Measurements from ENCODE around the gene METTL18.

METTL18 gene

GRCh38 chr1:169797281-169797680 lies 2.6 kb upstream of the METTL18 start:
- no peaks in the 10 kb centered on the region for H3K27me3 ChIP-seq (ENCODE audit: insufficient read depth, low read length)
- no peak overlapping the region for H4K91ac ChIP-seq (ENCODE audit: low read depth, low read length)
- no peak overlapping the region for H4K8ac ChIP-seq (ENCODE audit: low read depth, low read length)
- no peak overlapping the region for H3K4me2 ChIP-seq (ENCODE audit: low read length)
- peaks cover 12% of the 10 kb centered on the region for H3K79me1 ChIP-seq (ENCODE audit: low read length)
- H3K27ac ChIP-seq (ENCODE audit: low read depth, low read length) = no peak overlapping the region
- H3K4me1 ChIP-seq (ENCODE audit: control insufficient read depth in 1 of 2, insufficient read depth in 2 of 2, low read length in 2 of 2) = peaks cover 0 to 3% of the 10 kb centered on the region in 2 experiments
- no peaks in the 10 kb centered on the region for H3K9me3 ChIP-seq (ENCODE audit: insufficient read depth, low read depth, low read length)
- H3K79me2 ChIP-seq (ENCODE audit: control insufficient read depth, insufficient read depth, low read length, poor library complexity) = peaks cover 9% of the 10 kb centered on the region
- H2AK5ac ChIP-seq (ENCODE audit: low read length) = no peak overlapping the region
- no peak overlapping the region for H2AFZ ChIP-seq (ENCODE audit: insufficient read depth, low read length, poor library complexity)
- no peak overlapping the region for H2BK5ac ChIP-seq (ENCODE audit: low read depth, low read length, poor library complexity)
- WGBS (ENCODE audit: extremely low coverage, insufficient coverage, insufficient read length) = 100% methylated on average over 1 of the region's 5 CpGs
- H3K4ac ChIP-seq (ENCODE audit: low read depth, low read length) = no peak overlapping the region
- H3K23ac ChIP-seq (ENCODE audit: low read length) = no peak overlapping the region
- no peak overlapping the region for H3K14ac ChIP-seq (ENCODE audit: low read length)
- H2BK12ac ChIP-seq (ENCODE audit: low read length) = no peak overlapping the region
- no peak overlapping the region for H3K4me3 ChIP-seq (ENCODE audit: low read depth, low read length)
- H3K36me3 ChIP-seq (ENCODE audit: control insufficient read depth in 1 of 2, insufficient read depth in 2 of 2, low read length in 2 of 2) = peaks cover 4 to 10% of the 10 kb centered on the region in 2 experiments
- no peak overlapping the region for H2BK120ac ChIP-seq (ENCODE audit: insufficient read depth, low read length, poor library complexity)
- no peak for DNase-seq
- no peak overlapping the region for H3K18ac ChIP-seq (ENCODE audit: low read length)
- no peak overlapping the region for H4K12ac ChIP-seq (ENCODE audit: low read depth, low read length)
- H3K9ac ChIP-seq (ENCODE audit: low read length) = no peak overlapping the region

GRCh38 chr1:169796274-169796810 lies 1.6 kb upstream of the METTL18 start:
- no peak overlapping the region for H4K12ac ChIP-seq (ENCODE audit: low read depth, low read length)
- no peak overlapping the region for H2AK5ac ChIP-seq (ENCODE audit: low read length)
- no peak overlapping the region for H3K9ac ChIP-seq (ENCODE audit: low read length)
- H3K27ac ChIP-seq (ENCODE audit: low read depth, low read length) = no peak overlapping the region
- peaks cover 4 to 10% of the 10 kb centered on the region in 2 experiments for H3K36me3 ChIP-seq (ENCODE audit: control insufficient read depth in 1 of 2, insufficient read depth in 2 of 2, low read length in 2 of 2)
- H3K4me1 ChIP-seq (ENCODE audit: control insufficient read depth in 1 of 2, insufficient read depth in 2 of 2, low read length in 2 of 2) = peaks cover 0 to 3% of the 10 kb centered on the region in 2 experiments
- H3K18ac ChIP-seq (ENCODE audit: low read length) = no peak overlapping the region
- no peak overlapping the region for H2BK120ac ChIP-seq (ENCODE audit: insufficient read depth, low read length, poor library complexity)
- H2AFZ ChIP-seq (ENCODE audit: insufficient read depth, low read length, poor library complexity) = no peak overlapping the region
- H2BK5ac ChIP-seq (ENCODE audit: low read depth, low read length, poor library complexity) = no peak overlapping the region
- H3K27me3 ChIP-seq (ENCODE audit: insufficient read depth, low read length) = no peaks in the 10 kb centered on the region
- H3K4me3 ChIP-seq (ENCODE audit: low read depth, low read length) = no peak overlapping the region
- H3K14ac ChIP-seq (ENCODE audit: low read length) = no peak overlapping the region
- peak overlapping the region; percentile 64 for H3K4me2 ChIP-seq (ENCODE audit: low read length)
- H3K23ac ChIP-seq (ENCODE audit: low read length) = no peak overlapping the region
- H2BK12ac ChIP-seq (ENCODE audit: low read length) = no peak overlapping the region
- H3K9me3 ChIP-seq (ENCODE audit: insufficient read depth, low read depth, low read length) = no peaks in the 10 kb centered on the region
- no peak for DNase-seq
- H3K79me1 ChIP-seq (ENCODE audit: low read length) = peaks cover 12% of the 10 kb centered on the region
- peaks cover 9% of the 10 kb centered on the region for H3K79me2 ChIP-seq (ENCODE audit: control insufficient read depth, insufficient read depth, low read length, poor library complexity)
- H4K91ac ChIP-seq (ENCODE audit: low read depth, low read length) = no peak overlapping the region
- peak overlapping the region; percentile 56 for H4K8ac ChIP-seq (ENCODE audit: low read depth, low read length)
- peak overlapping the region; percentile 97 for H3K4ac ChIP-seq (ENCODE audit: low read depth, low read length)
- WGBS (ENCODE audit: extremely low coverage, insufficient coverage, insufficient read length) = no CpG with 5 or more reads among the region's 7 CpGs

GRCh38 chr1:169795687-169796086 lies 980 bp upstream of the METTL18 start:
- no peak overlapping the region for H4K91ac ChIP-seq (ENCODE audit: low read depth, low read length)
- peak overlapping the region; percentile 33 for H3K4ac ChIP-seq (ENCODE audit: low read depth, low read length)
- H3K27ac ChIP-seq (ENCODE audit: low read depth, low read length) = no peak overlapping the region
- peaks cover 12% of the 10 kb centered on the region for H3K79me1 ChIP-seq (ENCODE audit: low read length)
- H3K23ac ChIP-seq (ENCODE audit: low read length) = no peak overlapping the region
- H3K4me1 ChIP-seq (ENCODE audit: control insufficient read depth in 1 of 2, insufficient read depth in 2 of 2, low read length in 2 of 2) = peaks cover 0 to 3% of the 10 kb centered on the region in 2 experiments
- no peak overlapping the region for H3K14ac ChIP-seq (ENCODE audit: low read length)
- H2AFZ ChIP-seq (ENCODE audit: insufficient read depth, low read length, poor library complexity) = no peak overlapping the region
- no peak overlapping the region for H2BK12ac ChIP-seq (ENCODE audit: low read length)
- H3K27me3 ChIP-seq (ENCODE audit: insufficient read depth, low read length) = no peaks in the 10 kb centered on the region
- no peak overlapping the region for H2BK5ac ChIP-seq (ENCODE audit: low read depth, low read length, poor library complexity)
- H2BK120ac ChIP-seq (ENCODE audit: insufficient read depth, low read length, poor library complexity) = no peak overlapping the region
- peaks cover 9% of the 10 kb centered on the region for H3K79me2 ChIP-seq (ENCODE audit: control insufficient read depth, insufficient read depth, low read length, poor library complexity)
- no peak overlapping the region for H2AK5ac ChIP-seq (ENCODE audit: low read length)
- peaks cover 4 to 7% of the 10 kb centered on the region in 2 experiments for H3K36me3 ChIP-seq (ENCODE audit: control insufficient read depth in 1 of 2, insufficient read depth in 2 of 2, low read length in 2 of 2)
- no peak overlapping the region for H3K18ac ChIP-seq (ENCODE audit: low read length)
- WGBS (ENCODE audit: extremely low coverage, insufficient coverage, insufficient read length) = no CpG with 5 or more reads among the region's 5 CpGs
- no peak overlapping the region for H4K8ac ChIP-seq (ENCODE audit: low read depth, low read length)
- no peak for DNase-seq
- peak overlapping the region; percentile 36 for H4K12ac ChIP-seq (ENCODE audit: low read depth, low read length)
- no peak overlapping the region for H3K4me3 ChIP-seq (ENCODE audit: low read depth, low read length)
- no peaks in the 10 kb centered on the region for H3K9me3 ChIP-seq (ENCODE audit: insufficient read depth, low read depth, low read length)
- no peak overlapping the region for H3K9ac ChIP-seq (ENCODE audit: low read length)
- peak overlapping the region; percentile 64 for H3K4me2 ChIP-seq (ENCODE audit: low read length)

GRCh38 chr1:169793730-169794129 lies 977 bp downstream of the METTL18 start:
- H4K12ac ChIP-seq (ENCODE audit: low read depth, low read length) = no peak overlapping the region
- peaks cover 12% of the 10 kb centered on the region for H3K79me1 ChIP-seq (ENCODE audit: low read length)
- H3K9me3 ChIP-seq (ENCODE audit: insufficient read depth, low read depth, low read length) = no peaks in the 10 kb centered on the region
- no peak overlapping the region for H2AFZ ChIP-seq (ENCODE audit: insufficient read depth, low read length, poor library complexity)
- H2BK12ac ChIP-seq (ENCODE audit: low read length) = no peak overlapping the region
- no peak overlapping the region for H3K9ac ChIP-seq (ENCODE audit: low read length)
- H2AK5ac ChIP-seq (ENCODE audit: low read length) = no peak overlapping the region
- no peak for DNase-seq
- peaks cover 7% of the 10 kb centered on the region for H3K79me2 ChIP-seq (ENCODE audit: control insufficient read depth, insufficient read depth, low read length, poor library complexity)
- no peak overlapping the region for H2BK5ac ChIP-seq (ENCODE audit: low read depth, low read length, poor library complexity)
- no CpG with 5 or more reads among the region's 1 CpG for WGBS (ENCODE audit: extremely low coverage, insufficient coverage, insufficient read length)
- peak overlapping the region; percentile 64 for H3K4me2 ChIP-seq (ENCODE audit: low read length)
- H3K14ac ChIP-seq (ENCODE audit: low read length) = no peak overlapping the region
- H3K36me3 ChIP-seq (ENCODE audit: control insufficient read depth in 1 of 2, insufficient read depth in 2 of 2, low read length in 2 of 2) = peaks cover 0 to 4% of the 10 kb centered on the region in 2 experiments
- no peak overlapping the region for H3K18ac ChIP-seq (ENCODE audit: low read length)
- H2BK120ac ChIP-seq (ENCODE audit: insufficient read depth, low read length, poor library complexity) = no peak overlapping the region
- peaks cover 0 to 3% of the 10 kb centered on the region in 2 experiments for H3K4me1 ChIP-seq (ENCODE audit: control insufficient read depth in 1 of 2, insufficient read depth in 2 of 2, low read length in 2 of 2)
- no peaks in the 10 kb centered on the region for H3K27me3 ChIP-seq (ENCODE audit: insufficient read depth, low read length)
- H3K23ac ChIP-seq (ENCODE audit: low read length) = no peak overlapping the region
- no peak overlapping the region for H3K27ac ChIP-seq (ENCODE audit: low read depth, low read length)
- no peak overlapping the region for H3K4ac ChIP-seq (ENCODE audit: low read depth, low read length)
- no peak overlapping the region for H3K4me3 ChIP-seq (ENCODE audit: low read depth, low read length)
- no peak overlapping the region for H4K91ac ChIP-seq (ENCODE audit: low read depth, low read length)
- H4K8ac ChIP-seq (ENCODE audit: low read depth, low read length) = peak overlapping the region; percentile 83
